Cortex of kidney (tissue), 1 donor: ENCODE measurements around the gene ENAH.
"Not testable (repeated sequence)": the region's sequence is repeated elsewhere in the genome, so short reads cannot be mapped to it uniquely, and the experiment has no call there.

Source experiments
- DNase-seq: peaks from one replicate; lab custom pipeline; 2025; lab: John Stamatoyannopoulos, UW

The ENAH gene

DNA sequence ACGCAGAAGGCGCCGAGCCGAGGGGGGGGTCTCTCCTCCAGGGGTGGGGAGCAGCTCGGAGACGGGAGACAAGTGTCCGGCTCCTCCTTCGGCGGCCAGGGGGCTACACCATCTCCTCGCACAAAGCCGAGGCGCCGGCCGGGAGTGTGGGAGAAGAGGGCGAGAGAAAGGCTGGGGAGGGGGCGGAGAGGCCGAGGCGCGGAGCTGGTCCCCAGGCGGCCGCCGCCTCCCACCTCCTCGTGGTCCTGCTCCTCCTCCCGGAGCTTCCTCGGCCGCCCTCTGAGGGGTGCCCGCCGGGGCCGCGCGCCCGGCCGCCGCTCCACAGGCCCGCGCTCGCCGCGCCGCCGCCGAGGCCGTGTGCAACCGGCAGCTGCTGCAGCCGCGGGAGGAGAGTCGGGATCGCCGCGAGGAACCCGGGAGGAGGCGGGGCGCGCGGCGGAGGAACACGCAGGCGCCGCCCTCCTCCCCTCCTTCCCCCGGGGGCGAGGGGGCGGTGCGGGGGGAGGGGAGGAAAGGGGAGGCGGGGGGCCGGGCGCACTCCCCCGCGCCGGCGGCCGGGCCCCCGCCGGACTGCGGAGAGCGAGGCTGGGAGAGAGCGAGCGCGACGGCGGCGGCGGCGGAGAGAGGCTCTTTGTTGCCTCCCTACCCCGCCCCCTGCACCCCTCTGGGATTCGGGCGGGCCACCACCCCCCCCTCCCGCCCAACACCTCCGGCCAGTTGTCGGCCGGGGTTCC is at the start of gene ENAH:
Gene ENAH, minus strand, starts transcription at position 395 of the 734 bp plus-strand sequence. CDS start 433 bp downstream, outside the sequence.
- no peak for DNase-seq

DNA sequence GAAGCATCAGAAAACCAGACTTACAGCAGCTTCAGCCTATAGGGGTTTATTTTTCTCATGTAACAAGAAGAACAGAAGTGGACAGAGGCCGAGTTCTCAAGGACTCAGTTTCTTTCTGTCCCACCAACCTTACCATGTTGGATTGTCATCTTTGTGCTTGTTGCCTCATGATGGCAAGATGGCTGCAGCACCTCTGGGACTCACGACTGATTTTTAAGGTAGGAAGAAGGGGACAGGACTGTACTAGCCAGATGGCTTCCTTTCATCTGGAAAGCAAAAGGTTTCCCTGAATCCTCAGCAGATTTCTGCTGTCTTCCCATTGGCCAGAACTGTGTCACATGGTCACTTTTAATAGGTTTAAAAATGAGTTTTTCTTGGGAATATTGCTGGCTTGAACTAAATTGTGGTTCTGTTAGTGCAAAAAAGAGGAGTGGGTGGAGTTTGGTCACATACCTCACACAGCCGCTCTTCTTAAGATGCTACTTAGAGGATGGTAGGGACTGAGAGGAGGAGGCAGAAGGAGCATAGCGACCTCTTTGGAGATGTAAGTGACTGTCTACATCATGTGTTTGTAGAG is 48.1 kb upstream of the ENAH start:
- DNase-seq, result no peak

GRCh38 chr1:225700164-225700821 is 47.4 kb upstream of the ENAH start:
- no peak for DNase-seq

- DNase-seq, result no peak
These were observed 46.4 kb upstream of the ENAH start for GRCh38 chr1:225699336-225699735.

- DNase-seq, result not testable (repeated sequence)
These were observed 45.3 kb upstream of the ENAH start for GRCh38 chr1:225698194-225698593.

DNA sequence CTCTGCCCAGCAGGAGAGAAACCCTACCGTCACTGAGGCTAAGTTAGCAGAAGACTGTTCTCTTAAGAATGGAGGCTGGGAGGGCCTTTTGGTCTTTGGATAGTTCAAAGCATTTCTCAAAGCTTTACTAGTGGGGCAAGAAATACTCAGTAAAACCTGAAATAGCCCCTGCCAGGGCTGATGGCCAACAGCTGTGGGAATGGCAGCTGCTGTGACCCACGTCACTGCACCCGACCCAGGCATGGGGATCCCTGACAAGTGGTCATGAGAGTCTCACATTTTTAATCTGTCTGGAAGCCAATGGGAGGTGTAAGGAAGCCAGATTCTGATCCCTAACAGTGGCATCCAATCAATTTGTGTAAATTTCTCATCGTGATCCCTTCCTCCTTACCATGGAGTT is 44.5 kb upstream of the ENAH start:
- DNase-seq, result no peak

DNA sequence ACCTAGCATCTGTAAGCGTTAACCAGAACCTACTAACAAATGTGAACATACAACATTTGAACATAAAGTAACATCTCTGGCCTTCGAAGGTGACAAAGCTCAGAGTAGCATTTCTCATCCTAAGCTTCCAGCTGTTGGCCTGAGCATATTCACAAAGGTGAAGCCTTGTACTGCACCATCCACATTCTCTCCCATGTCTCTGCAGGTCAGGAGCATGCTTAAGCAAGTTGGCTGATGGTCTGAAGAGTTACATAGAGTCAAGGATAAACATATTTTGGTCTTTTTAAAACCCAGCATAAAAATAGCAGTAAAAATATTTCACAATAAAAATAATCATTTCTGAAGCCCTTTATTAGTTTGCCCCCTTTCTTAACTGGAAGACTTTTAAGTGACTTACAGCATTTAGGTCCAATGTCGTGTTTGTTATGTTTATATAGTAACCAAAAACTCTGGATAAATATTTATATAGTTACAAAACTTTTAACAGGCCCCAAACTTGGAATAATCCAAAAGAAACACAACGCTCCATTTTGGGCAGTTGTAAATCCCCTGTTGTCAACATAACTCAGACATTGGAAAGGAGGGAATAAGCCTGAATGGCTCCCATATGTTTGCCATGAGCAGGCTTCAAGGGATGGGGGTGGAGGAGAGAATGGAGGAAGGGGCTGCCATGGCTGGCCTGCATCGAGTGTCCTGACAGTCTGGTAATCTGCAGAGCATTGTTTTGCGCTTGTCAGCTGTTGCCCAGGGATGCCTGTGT is 42.8 kb upstream of the ENAH start:
- DNase-seq, result no peak

GRCh38 chr1:225694151-225694603 is 41.3 kb upstream of the ENAH start:
- no peak for DNase-seq

- not testable (repeated sequence) for DNase-seq
These were observed 40.8 kb upstream of the ENAH start for GRCh38 chr1:225693697-225694096.

- no peak for DNase-seq
These were observed 40.3 kb upstream of the ENAH start for GRCh38 chr1:225693085-225693696.

DNA sequence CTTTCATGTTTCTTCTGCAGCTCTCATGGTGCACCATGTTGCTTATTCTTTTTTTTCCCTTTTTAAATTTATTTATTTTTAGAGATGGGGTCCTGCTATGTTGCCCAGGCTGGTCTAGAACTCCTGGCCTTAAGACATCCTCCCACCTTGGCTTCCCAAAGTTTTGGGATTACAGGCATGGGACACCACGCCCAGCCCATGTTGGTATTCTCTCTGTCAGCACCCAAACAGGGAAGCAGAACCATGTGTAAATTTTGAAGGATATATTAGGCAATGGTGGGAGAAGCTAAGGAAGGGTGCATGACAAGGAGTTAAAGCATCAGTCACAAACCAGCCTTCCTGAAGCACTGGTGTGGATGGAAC is 39.6 kb upstream of the ENAH start:
- DNase-seq, result no peak

- no peak for DNase-seq
These were observed 39.1 kb upstream of the ENAH start for GRCh38 chr1:225691861-225692516.

GRCh38 chr1:225691377-225691776 is 38.5 kb upstream of the ENAH start:
- DNase-seq, result no peak

GRCh38 chr1:225689882-225690459 is 37.0 kb upstream of the ENAH start:
- no peak for DNase-seq

- DNase-seq, result no peak
These were observed 35.4 kb upstream of the ENAH start for GRCh38 chr1:225688345-225688744.

DNA sequence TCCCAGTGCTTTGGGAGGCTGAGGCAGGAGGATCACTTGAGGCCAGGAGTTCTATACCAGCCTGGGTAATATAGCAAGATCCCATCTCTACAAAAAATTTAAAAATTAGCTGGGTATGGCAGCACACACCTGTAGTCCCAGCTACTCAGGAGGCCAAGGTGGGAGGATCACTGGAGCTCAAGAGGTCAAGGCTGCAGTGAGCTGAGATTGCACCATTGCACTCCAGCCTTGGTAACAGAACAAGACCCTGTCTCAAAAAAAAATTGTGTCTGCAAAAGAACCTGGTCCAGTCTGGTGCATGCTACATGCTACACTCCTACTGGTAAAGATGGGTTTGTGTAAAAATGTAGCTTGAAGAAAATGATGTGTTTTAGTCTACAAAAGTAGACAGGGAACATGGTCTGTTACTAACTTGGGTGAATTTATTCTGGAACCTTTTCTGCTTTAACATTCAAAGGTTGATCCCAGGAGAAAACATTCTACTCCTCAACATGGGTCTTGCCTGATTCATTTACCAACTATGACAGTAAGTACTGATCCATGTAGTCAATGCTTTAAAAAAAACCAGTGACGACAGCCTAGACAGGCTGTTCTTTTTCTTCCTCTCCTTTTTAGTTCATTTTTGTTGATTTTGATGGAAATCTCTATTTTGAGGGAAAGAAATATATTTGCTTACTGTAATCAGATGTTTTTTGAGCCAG is 32.7 kb upstream of the ENAH start:
- no peak for DNase-seq

GRCh38 chr1:225684741-225685140 is 31.8 kb upstream of the ENAH start:
- DNase-seq, result no peak

- no peak for DNase-seq
These were observed 28.3 kb upstream of the ENAH start for GRCh38 chr1:225681231-225681630.

- no peak for DNase-seq
These were observed 25.6 kb upstream of the ENAH start for GRCh38 chr1:225678545-225678944.

- no peak for DNase-seq
These were observed 24.6 kb upstream of the ENAH start for GRCh38 chr1:225677350-225678124.
